Activated T-cell treated with anti-CD3 and anti-CD28 coated beads, Interleukin-2, amount 50 U/mL, for 4 hours (primary cell): ENCODE data around the gene TLR9. TPM values are rescaled to one million over a fixed set of nuclear protein-coding genes. Genes with fewer than 3 reads are reported as not detected.

Experiments used
- ATAC-seq, 2 donors: fragments of 200-7000 bp; cut with Tn5 transposase; one replicate each; pipeline ENCODE4 v1.10.0; 2021
- DNase-seq: peaks from one replicate; pipeline ENCODE4 v3.0.0-alpha.2; 2020
- H3K27me3 Mint-ChIP-seq: one replicate; pipeline ENCODE4 v1.8.0; 2021; ENCODE audit warnings: low read depth, mixed read lengths
- H3K36me3 Mint-ChIP-seq: one replicate; pipeline ENCODE4 v1.8.0; 2022; ENCODE audit warnings: mixed read lengths; ENCODE audit not compliant: insufficient read depth
- H3K4me1 Mint-ChIP-seq: one replicate; pipeline ENCODE4 v1.8.0; 2021; ENCODE audit warnings: low read depth, mixed read lengths
- H3K4me3 Mint-ChIP-seq: one replicate; pipeline ENCODE4 v1.8.0; 2021; ENCODE audit warnings: mild to moderate bottlenecking, moderate library complexity, mixed read lengths
- H3K9me3 Mint-ChIP-seq: one replicate; pipeline ENCODE4 v1.8.0; 2021; ENCODE audit warnings: mixed read lengths
- total RNA-seq, 3 donors: library from RNA; stranded (reverse); gene quantifications; one replicate each; pipeline ENCODE4 v1.2.1, GENCODE V29; 2021

TLR9 gene
- total RNA-seq, 3 donors from 2014 or later, result 0.18 TPM; not detected in 2

GRCh38 chr3:52256159-52256558 is 30.7 kb upstream of the TLR9 start:
- no peaks in the 10 kb centered on the region for H3K27me3 Mint-ChIP-seq
- peaks cover 64% of the 10 kb centered on the region for H3K36me3 Mint-ChIP-seq
- H3K4me3 Mint-ChIP-seq, result no peak overlapping the region
- H3K9me3 Mint-ChIP-seq, result no peaks in the 10 kb centered on the region
- peaks cover 88% of the 10 kb centered on the region for H3K4me1 Mint-ChIP-seq
- ATAC-seq (no peak), DNase-seq (no peak)

- Mint-ChIP-seq H3K27me3 (no peaks in the 10 kb centered on the region), H3K36me3 (peaks cover 65% of the 10 kb centered on the region), H3K4me3 (peak overlapping the region; percentile 4), H3K4me1 (peaks cover 87% of the 10 kb centered on the region), H3K9me3 (no peaks in the 10 kb centered on the region)
- DNase-seq (no peak), ATAC-seq (no peak)
These were observed 29.2 kb upstream of the TLR9 start for GRCh38 chr3:52254608-52255007.

GRCh38 chr3:52253314-52254304 is 28.2 kb upstream of the TLR9 start:
- Mint-ChIP-seq H3K36me3 (peaks cover 65% of the 10 kb centered on the region), H3K4me1 (peaks cover 83% of the 10 kb centered on the region), H3K4me3 (peak overlapping the region; percentile 68), H3K27me3 (no peaks in the 10 kb centered on the region), H3K9me3 (no peaks in the 10 kb centered on the region)
- peak; percentile 82 to 90 for ATAC-seq
- peak; percentile 79 for DNase-seq

GRCh38 chr3:52250122-52250521 is 24.7 kb upstream of the TLR9 start:
- Mint-ChIP-seq H3K4me3 (no peak overlapping the region), H3K9me3 (no peaks in the 10 kb centered on the region), H3K4me1 (peaks cover 75% of the 10 kb centered on the region), H3K27me3 (no peaks in the 10 kb centered on the region), H3K36me3 (peaks cover 46% of the 10 kb centered on the region)
- ATAC-seq (no peak), DNase-seq (no peak)

- ATAC-seq (no peak), DNase-seq (no peak)
- Mint-ChIP-seq H3K4me1 (peaks cover 75% of the 10 kb centered on the region), H3K4me3 (no peak overlapping the region), H3K9me3 (no peaks in the 10 kb centered on the region), H3K27me3 (no peaks in the 10 kb centered on the region), H3K36me3 (peaks cover 44% of the 10 kb centered on the region)
These were observed 24.2 kb upstream of the TLR9 start for GRCh38 chr3:52249683-52250082.

- no peaks in the 10 kb centered on the region for H3K9me3 Mint-ChIP-seq
- peaks cover 43% of the 10 kb centered on the region for H3K36me3 Mint-ChIP-seq
- peaks cover 75% of the 10 kb centered on the region for H3K4me1 Mint-ChIP-seq
- no peak for ATAC-seq
- no peak for DNase-seq
- no peaks in the 10 kb centered on the region for H3K27me3 Mint-ChIP-seq
- H3K4me3 Mint-ChIP-seq, result no peak overlapping the region
These were observed 23.5 kb upstream of the TLR9 start for GRCh38 chr3:52248816-52249547.

- no peaks in the 10 kb centered on the region for H3K27me3 Mint-ChIP-seq
- peak overlapping the region; percentile 88 for H3K4me3 Mint-ChIP-seq
- no peaks in the 10 kb centered on the region for H3K9me3 Mint-ChIP-seq
- ATAC-seq, result no peak
- DNase-seq, result no peak
- H3K36me3 Mint-ChIP-seq, result peaks cover 40% of the 10 kb centered on the region
- H3K4me1 Mint-ChIP-seq, result peaks cover 75% of the 10 kb centered on the region
These were observed 22.7 kb upstream of the TLR9 start for GRCh38 chr3:52248165-52248541.

- no peaks in the 10 kb centered on the region for H3K9me3 Mint-ChIP-seq
- H3K27me3 Mint-ChIP-seq, result no peaks in the 10 kb centered on the region
- H3K36me3 Mint-ChIP-seq, result peaks cover 36% of the 10 kb centered on the region
- peak overlapping the region; percentile 88 for H3K4me3 Mint-ChIP-seq
- H3K4me1 Mint-ChIP-seq, result peaks cover 73% of the 10 kb centered on the region
- no peak for DNase-seq
- ATAC-seq, result no peak
These were observed 22.1 kb upstream of the TLR9 start for GRCh38 chr3:52247409-52248164.

- no peaks in the 10 kb centered on the region for H3K9me3 Mint-ChIP-seq
- DNase-seq, result no peak
- H3K4me1 Mint-ChIP-seq, result peaks cover 72% of the 10 kb centered on the region
- ATAC-seq, result peak in 1 of 2 donors; percentile 10
- peak overlapping the region; percentile 88 for H3K4me3 Mint-ChIP-seq
- H3K36me3 Mint-ChIP-seq, result peaks cover 32% of the 10 kb centered on the region
- H3K27me3 Mint-ChIP-seq, result no peaks in the 10 kb centered on the region
These were observed 21.4 kb upstream of the TLR9 start for GRCh38 chr3:52246728-52247408.

GRCh38 chr3:52246264-52246620 is 20.8 kb upstream of the TLR9 start:
- Mint-ChIP-seq H3K4me1 (peaks cover 75% of the 10 kb centered on the region), H3K9me3 (no peaks in the 10 kb centered on the region), H3K27me3 (no peaks in the 10 kb centered on the region), H3K4me3 (peak overlapping the region; percentile 88), H3K36me3 (peaks cover 31% of the 10 kb centered on the region)
- DNase-seq, result no peak
- ATAC-seq, result peak; percentile 16 to 20

GRCh38 chr3:52245322-52246263 is 20.1 kb upstream of the TLR9 start, which contains the start of gene PPM1M:
PPM1M (plus strand) TSS chr3:52245759; CDS start chr3:52245825, 66 bp downstream.
- Mint-ChIP-seq H3K9me3 (no peaks in the 10 kb centered on the region), H3K27me3 (no peaks in the 10 kb centered on the region), H3K4me3 (peak within 1 kb of the TSS; percentile 88), H3K4me1 (peaks cover 79% of the 10 kb centered on the region), H3K36me3 (peaks cover 29% of the 10 kb centered on the region)
- DNase-seq (peak; percentile 34), ATAC-seq (peak; percentile 55 to 62)

- DNase-seq (peak; percentile 35), ATAC-seq (peak in 1 of 2 donors; percentile 4)
- H3K4me1 Mint-ChIP-seq, result peaks cover 79% of the 10 kb centered on the region
- H3K27me3 Mint-ChIP-seq, result no peaks in the 10 kb centered on the region
- peak overlapping the region; percentile 76 for H3K4me3 Mint-ChIP-seq
- H3K36me3 Mint-ChIP-seq, result peaks cover 14% of the 10 kb centered on the region
- no peaks in the 10 kb centered on the region for H3K9me3 Mint-ChIP-seq
These were observed 18.6 kb upstream of the TLR9 start for GRCh38 chr3:52243791-52244628.
